NAMALWA (cell line): ENCODE results near the gene BAZ2A.
"Not testable (repeated sequence)": the region's sequence is repeated elsewhere in the genome, so short reads cannot be mapped to it uniquely, and the experiment has no call there.

Experiments
- DNase-seq: peaks from one replicate; pipeline ENCODE4 v3.0.0-alpha.2; 2015; ENCODE audit warnings: low spot score

The BAZ2A gene

DNA sequence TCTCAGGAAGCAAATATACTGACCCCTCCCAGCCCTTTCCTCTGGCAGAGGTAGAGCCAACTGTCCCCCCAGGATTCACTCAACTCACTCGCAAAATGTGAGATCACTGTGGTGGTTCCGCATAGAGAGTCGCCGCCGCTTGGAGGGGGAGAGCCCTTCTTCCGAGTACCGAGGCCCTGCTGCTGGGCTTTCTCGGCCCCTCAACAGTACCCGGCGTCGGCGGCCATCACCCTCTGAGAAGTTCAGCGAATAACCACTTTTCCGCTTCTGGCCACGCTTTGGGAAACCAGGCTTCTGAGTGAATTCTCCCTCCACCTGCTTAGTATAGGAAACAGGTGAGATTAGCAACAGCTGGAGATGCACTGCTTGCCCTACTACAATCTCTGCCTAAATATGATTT, 31.1 kb downstream of the BAZ2A start:
- no peak for DNase-seq

DNA sequence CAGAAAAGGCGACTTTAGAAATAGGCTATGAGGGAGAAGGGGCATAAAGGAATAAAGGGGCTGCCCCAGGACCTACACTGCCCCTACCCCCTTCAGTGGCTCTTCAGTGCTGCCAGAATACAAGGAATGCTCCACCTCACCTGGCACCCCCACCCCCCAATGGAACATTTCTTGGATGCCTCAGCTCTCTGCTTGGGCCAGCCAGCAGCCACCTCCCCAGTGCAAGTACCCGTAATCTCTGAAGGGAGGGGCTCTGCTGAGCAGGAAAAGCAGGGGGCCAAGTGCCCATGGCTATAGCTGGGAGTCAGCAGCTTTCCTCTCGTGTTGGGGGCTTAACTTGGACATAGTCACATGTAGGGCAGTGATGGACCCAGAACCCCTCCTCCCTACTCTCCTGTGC, 33.3 kb downstream of the BAZ2A start:
- no peak for DNase-seq

DNA sequence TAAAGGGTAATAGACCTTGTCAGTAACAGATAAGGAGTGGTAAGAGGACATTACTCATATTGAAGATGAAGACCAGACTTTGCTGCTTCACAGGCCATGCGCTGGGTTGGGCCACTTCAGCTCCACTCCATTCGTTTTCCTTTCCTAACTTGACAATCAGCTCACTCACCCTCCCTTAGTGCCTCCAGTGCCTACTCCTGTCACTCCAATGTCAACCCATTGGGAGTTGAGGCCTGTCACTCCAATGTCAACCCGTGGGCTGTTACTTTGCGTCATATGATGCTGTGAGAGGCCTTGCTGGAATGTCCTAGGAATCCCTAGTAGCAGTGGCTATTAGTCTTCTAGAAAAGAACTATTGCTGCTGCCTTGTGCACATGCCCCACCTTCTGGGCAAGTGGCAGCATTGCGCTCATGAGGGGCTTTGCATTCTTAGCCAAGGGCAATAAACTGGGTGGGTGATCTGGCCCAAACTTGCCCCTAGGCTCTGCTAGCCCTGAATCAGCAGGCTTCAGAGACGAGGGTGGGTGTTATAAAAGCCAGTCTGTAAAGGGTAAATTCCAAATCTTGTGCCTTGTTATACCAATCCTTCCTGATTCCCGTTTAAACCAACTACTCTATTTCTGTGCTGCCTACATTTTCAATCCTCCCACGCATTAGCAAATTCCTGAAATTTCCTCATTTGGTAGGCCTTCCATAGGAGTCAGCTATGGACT, 36.1 kb downstream of the BAZ2A start:
- DNase-seq = peak; percentile 84

DNA sequence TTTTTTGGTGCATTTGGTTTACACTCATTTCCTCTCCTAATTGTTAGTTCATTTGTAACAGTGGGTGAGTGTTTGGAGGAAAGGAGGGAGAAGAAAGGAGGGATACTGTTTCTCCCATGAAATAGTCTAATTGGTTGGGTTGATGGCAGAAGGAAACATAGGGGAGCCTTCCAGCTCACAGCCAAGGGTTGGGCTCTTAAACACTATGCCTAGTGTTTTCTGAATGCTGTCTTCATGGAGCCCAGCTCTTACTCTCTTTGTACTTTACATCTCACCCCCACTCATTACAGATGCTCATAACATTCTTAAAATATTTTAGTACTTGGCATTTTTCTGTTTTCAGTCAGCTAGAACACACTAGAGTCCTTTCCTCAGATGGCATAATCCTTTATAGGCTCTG, 38.2 kb downstream of the BAZ2A start:
- no peak for DNase-seq

DNA sequence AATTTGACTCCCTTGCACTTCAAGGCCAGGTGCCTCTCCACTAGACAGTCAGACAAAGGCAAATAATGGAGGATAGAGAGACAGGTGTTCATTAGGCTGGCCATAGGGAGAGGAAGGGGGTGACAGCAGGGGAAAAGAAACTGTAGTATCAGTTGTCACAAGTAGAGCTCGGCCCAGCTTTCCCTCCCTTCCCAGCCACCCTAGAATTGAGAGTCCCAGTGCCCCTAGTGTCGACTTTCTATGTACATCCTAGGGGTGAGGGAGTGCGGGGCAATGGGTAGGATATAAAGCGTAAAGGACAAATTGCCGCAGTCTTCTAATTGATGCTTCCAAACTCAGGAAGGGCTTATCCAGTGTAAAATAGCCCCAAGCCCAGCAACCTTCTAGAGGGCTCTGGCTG, 39.0 kb downstream of the BAZ2A start:
- DNase-seq = no peak

DNA sequence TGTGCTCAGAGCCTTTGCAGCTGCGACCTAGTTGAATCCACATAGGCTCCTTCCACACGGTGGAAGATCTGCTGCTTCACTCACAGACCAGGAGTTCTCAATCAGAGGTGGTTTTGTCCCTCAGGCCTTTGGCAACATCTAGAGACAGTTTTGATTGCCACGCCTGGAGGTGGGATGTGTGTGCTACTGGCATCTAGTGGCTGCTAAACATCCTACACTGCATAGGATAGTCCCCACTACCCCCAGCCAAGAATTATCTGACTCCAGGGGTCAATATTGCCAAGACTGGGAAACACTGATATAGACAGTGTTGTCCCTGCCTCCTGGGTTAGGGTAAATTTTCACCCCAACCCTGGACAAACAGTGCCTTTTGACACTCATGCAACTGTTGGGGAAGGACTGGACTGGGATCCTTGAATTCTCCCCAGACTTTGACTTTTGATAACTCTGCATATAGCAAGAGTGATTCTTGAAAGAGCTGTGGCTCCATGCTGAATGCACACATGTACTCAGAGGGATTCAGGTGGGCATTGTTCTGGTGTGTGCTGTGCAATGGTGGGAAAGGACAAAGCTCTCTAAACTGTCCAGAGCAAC, 39.8 kb downstream of the BAZ2A start:
- peak; percentile 69 for DNase-seq

DNA sequence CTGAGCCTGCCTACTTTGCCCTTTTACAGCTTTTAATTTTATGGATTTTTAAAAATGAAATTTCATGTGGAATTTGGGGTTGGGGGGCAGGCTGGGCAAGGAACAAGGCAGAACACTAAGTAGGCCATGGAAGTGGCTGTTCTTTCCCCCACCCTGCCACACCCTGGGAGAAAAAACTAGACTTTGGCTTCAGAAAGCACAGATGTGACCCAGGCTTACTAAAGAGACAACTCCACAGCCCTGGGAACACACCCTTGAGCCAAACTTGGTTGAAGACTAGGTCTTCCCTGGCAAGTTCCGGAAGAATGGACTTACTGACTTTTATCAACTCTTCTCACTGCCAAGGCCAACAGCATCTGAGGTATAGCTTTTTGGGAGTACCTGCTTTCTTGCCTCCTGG, 40.3 kb downstream of the BAZ2A start:
- DNase-seq = no peak

DNA sequence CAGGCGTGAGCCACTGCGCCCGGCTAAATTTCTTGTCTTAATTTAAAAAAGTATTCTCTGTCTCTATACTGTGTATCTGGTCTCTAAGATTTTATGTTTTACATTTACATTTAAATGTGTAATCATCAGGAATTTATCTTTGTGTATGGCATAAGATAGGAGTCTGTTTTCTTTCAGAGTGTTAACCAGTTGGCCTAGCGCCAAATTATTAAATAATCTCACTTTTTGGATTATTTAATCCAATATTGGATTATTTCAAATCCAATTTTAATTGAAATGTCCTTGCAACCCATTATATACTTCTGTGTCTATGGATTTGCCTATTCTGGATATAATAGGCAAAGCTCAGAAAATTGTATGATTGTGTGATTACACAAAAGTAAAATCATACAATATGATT, 45.0 kb downstream of the BAZ2A start:
- DNase-seq = no peak

DNA sequence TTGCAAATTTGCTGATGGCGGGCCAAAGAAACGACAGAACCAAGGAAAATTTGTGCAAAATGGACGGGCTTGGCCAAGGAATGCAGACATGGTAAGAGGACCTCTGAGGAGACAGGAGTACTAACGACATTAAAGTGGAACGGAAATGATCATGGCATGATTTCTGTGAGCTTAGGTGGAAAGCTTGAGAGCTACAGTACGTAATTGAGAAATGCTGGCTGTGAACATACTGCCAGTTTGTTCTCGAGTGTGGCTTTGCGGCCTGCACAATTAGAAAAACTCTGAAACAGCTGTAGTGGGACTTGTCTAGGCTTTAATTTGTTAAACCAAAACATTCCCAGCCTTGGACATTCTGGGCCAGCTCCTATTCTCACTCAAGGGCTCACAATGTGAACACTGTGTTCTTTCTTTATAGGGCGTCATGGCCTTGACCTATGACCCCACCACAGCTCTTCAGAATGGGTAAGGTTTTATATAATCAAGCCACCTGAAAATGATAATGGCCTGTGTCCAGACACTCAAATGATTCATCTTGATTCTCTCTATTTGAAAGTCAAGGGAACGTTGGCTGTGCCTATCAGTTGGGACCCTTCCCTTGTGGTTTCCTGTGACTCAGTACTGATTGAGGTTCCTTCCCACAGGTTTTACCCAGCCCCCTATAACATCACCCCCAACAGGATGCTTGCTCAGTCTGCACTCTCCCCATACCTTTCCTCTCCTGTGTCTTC, 48.5 kb downstream of the BAZ2A start:
- DNase-seq = no peak

DNA sequence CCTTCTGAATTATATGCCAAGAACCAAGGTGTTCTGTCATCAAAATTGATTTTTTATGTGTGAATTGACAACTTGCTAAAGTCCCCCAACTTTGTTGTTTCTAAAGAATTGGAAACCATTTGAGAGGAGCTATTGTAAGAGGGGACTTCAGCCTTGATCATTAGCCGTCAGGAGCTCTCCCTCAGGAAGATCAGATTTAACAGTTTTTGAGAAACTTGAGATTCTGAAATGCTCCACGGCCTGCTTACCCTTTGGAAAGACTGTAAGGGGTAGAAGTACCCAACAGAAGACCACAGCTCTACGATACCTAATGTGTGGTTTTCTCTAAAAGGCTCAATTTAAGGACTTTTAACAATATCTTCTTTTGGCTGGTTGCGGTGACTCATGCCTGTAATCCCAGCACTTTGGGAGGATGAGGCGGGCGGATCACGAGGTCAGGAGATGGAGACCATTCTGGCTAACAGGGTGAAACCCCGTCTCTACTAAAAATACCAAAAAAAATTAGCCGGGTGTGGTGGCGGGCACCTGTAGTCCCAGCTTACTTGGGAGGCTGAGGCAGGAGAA, 51.1 kb downstream of the BAZ2A start:
- DNase-seq = no peak

DNA sequence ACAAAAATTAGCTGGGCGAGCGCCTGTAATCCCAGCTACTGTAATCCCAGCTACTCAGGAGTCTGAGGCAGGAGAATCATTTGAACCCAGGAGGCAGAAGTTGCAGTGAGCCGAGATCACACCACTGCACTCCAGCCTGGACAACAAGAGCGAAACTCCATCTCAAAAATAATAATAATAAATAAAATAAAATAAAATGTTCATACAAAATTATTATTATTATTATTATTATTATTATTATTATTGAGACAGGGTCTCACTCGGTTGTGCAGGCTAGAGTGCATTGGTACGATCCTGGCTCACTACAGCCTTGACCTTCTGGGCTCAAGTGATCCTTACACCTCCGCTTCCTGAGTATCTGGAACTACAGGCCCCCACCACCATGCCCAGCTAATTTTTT, 52.9 kb downstream of the BAZ2A start:
- not testable (repeated sequence) for DNase-seq

DNA sequence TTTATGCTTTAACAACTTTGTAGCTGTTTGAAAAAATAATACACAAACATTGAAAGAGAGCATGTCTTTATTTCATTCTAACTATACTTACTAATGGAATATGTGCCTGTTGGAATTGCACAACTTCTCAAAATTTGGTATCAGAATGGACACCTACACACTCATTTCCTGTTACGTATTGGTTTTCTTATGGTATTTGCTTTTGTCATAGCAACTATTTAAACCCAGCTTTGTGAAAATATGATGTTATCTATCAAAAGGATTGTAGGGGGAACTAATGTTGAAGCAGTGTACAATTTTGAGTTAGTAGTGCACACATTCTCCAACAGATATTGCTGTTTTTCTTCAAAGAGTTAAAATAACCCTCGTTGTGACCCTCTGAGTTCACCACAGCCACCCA, 55.9 kb downstream of the BAZ2A start:
- DNase-seq = no peak

DNA sequence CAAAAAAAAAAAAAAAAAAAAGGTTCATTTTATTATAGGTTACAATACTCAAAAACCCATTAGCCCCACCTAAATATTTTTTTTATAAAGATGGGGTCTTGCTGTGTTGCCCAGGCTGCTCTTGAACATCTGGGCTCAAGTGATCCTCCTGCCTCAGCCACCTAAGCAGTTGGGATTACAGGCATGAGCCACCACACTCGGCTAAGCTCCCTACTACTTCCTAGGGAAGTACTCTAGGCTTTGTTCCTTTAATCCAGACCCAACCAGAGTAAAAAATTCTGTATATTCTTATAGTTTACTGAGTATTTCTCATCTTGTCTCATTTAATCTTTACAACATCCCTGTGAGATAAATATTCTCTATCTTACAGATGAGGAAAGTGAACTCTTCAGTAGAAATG, 57.8 kb downstream of the BAZ2A start:
- DNase-seq = no peak

DNA sequence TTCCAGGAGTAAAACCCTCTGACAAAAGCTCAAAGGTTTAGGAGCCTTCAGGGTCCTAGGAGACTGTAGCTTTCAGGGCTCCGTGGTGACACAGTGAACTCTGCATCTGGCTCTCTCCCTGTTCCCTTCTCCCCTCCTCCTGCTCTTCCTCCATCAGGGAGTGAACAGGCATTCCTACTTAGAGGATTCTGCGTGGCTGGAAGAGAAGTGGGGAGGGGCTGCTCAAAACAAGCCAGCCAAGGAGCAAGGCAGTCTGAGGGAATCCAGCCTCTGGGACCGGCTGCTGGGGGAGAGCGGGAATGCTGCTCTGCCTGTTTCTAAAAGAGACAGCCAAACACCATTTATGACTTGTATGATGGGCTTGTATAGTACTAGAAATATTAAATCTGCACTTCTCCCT, 59.0 kb downstream of the BAZ2A start:
- no peak for DNase-seq

DNA sequence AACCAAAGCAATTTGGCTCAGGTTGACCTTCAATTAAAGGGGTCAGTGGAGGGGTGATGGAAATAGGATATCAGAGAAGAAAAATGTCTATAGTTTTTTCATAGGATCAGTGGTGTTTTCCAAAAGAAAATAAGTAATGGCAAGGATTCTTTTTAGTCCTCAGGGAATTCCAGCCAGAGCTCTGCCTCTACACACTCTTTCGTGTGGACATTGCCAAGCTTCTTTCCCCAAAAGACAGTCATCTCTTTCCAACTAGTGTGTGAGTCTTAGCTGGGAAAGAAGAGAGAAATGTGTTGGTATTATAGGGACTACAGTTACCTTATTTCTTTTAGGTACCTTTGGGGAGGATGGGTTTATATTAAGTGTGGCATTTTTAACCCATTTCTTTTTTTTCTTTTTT, 62.0 kb downstream of the BAZ2A start:
- DNase-seq = no peak

DNA sequence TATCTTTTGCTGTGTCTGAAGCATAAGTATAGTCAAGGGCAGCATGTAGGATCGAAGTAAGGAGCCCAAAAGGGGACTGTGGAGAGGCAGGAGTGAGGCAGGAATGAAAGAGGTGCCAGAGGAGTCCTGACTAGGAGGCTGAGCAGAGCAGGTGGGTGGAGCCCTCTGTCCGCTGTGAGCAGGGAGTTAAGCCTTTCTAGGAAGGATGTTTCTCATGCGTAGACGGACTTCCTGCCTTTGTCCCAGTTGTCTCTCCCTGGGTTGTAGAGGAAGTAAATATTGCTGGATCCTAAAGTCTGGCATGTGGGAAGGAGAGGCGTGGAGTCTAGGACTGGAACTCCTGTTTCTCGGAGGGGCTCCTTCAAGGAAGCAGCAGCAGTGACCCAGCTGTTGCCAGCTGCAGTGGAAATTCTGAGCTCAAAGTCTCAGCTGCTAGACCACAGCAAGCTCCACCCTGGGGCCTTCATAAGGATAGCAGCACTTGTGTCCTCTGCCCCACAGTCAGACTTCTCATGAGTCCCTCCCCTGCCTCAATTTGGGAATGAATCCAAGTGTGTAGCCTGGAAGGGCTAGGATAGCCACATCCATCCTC, 64.5 kb downstream of the BAZ2A start:
- peak; percentile 73 for DNase-seq

DNA sequence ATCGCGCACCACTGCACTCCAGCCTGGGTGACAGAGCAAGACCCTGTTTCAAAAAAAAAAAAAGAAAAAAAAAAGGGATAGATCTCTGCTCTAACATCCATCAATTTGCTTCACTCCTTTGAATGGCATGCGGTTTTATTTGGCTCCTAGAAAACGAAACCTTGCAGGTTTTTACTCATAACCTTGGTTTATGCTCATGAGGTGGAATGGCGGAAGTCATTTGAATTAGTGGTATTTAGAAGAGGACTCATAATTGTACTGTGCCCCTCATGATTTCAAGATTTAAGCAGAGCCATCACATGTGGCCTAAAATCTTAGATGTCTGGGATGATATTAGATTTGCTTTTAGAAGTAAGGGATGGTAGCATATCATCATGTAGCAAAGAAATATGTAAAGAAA, 79.1 kb downstream of the BAZ2A start:
- DNase-seq = no peak

DNA sequence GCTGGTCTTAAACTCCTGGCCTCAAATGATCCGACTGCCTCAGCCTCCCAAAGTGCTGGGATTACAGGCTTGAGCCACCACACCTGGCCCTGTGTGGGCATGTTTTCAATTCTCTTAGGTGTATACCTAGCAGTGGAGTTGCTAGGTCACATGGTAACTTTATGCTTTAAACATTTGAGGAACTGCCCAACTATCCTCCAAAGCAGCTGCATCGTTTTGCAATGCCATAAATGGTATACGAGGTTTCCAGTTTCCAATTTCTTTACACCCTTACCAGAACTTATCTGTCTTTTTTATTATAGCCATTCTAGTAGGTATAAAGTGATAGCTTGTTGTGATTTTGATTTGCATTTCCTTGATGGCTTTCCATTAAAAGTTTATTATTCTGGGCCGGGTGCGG, 83.4 kb downstream of the BAZ2A start:
- DNase-seq = no peak
